Stimulated activated naive CD8-positive, alpha-beta T cell treated with anti-CD3 and anti-CD28 coated beads, Interleukin-15, Interleukin-2, amounts not matched to agents 100 U/mL and 50 U/mL, for 24 hours (primary cell): Measurements from ENCODE around the gene GOLGA6D.
"Not testable (repeated sequence)": the region's sequence is repeated elsewhere in the genome, so short reads cannot be mapped to it uniquely, and the experiment has no call there.

Experiments
- ATAC-seq: fragments of 150-1000 bp; cut with Tn5 transposase; one replicate; pipeline ENCODE4 v1.10.0; 2021
- DNase-seq: peaks from one replicate; pipeline ENCODE4 v3.0.0; 2021

The GOLGA6D gene

DNA sequence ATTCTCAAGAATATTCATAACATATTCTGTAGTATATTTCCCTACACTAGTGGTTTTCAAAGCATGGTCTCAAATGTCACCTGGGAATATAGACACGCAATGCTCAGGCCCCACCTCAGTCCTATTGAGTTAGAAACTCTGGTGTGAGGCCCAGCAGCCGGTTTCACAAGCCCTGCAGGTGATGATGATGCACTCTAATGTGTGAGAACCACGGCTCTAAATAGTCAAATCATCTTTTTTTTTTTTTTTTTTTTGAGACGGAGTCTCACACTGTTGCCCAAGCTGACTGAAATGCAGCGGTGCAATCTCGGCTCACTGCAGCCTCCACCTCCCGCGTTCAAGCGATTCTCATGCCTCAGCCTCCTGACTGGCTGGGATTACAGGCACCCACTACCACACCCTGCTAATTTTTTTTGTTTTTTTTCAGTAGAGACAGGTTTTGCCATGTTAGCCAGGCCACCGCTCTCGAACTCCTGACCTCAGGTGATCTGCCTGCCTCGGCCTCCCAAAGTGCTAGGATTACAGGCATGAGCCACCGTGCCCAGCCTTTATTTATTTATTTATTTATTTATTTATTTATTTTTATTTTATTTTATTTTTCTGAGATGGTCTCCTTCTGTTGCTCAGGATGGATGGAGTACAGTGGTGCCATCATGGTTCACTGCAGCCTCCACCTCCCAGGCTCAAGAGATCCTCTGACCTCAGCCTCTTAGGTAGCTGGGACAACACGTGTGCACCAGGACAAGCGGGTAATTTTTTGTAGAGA lies 51.2 kb downstream of the GOLGA6D start:
- not testable (repeated sequence) for DNase-seq, ATAC-seq

DNA sequence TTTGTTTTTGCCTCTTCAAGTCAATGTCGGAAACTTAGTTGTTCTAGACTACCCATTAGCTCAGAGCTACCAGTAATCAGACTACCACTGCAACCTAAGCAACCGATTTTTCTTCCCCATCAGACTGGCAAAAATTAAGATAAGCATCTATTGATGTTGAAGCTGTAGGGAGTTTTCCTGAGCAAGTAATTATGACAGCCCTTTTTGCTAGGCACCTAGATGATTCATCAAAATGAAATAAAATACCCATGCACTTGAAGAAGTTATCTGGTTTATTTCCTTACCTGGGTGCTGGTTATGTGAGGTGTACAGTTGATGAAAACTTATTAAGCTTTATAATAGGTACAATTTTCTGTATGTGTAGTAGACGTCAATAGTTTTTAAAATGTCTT lies 52.7 kb downstream of the GOLGA6D start:
- DNase-seq, result no peak

DNA sequence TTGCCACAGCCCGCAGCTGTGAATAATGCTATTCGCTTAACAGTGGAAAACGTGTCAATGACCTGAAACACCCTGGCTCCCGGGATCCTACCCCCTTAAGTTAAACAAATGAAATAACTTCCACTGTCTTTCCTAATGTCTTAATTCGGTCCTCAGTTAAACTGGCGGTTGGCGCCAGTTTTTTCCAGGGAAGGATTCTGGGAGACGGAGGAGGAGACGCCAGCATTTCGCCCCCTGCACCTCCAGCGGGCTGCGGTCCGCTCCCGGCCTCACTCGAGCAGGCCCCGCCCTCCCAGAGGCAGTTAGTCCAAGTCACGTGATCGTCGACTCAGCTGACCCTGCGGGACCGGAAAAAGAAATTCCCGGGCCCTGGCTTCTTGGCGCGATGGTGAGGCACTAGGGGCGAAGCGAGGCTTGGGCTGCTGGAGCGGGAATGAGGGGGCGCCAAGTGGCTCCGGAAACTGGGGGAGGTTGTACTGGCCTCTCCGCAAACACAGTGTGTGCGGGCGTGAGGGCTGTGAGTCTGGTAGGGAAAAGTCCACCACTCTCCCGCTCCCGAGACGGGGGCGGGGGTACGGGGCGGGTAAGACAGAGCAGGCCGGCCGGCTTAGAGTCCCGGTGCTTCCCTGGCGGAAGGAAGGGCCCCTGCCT lies 53.2 kb downstream of the GOLGA6D start, which contains the start of gene COMMD4:
Gene COMMD4, plus strand, starts transcription at position 359 of the 651 bp plus-strand sequence. Its CDS starts 27 bp downstream, at position 386.
- peak; percentile 78 for ATAC-seq
- DNase-seq, result peak; percentile 90

More for the DNA sequence above, 52.7 kb downstream of the GOLGA6D start:
- ATAC-seq, result no peak

DNA sequence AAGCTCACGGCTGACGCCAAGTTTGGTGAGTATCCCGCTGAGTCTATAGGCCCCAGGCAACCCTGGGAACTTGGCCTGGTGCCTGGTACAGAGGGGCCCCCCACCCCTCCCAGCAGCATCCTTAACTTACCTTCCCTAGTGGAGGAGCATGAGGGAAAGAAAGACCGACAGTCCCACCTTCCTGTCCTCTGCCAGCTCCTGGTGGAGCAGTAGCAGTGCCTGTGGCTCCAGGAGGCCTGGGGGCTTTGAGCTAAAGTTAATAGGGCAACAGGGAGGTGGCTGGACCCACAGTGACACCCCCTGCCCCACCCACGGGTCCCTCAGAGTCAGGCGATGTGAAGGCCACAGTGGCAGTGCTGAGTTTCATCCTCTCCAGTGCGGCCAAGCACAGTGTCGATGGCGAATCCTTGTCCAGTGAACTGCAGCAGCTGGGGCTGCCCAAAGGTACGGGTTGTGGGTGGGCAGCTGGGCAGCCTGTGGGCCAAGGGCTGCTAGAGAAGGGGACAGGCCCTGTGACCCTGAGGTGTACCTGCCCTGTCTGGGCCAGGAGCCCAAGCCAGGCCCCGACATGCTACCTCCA lies 56.1 kb downstream of the GOLGA6D start:
- DNase-seq, result no peak
- ATAC-seq, result no peak

DNA sequence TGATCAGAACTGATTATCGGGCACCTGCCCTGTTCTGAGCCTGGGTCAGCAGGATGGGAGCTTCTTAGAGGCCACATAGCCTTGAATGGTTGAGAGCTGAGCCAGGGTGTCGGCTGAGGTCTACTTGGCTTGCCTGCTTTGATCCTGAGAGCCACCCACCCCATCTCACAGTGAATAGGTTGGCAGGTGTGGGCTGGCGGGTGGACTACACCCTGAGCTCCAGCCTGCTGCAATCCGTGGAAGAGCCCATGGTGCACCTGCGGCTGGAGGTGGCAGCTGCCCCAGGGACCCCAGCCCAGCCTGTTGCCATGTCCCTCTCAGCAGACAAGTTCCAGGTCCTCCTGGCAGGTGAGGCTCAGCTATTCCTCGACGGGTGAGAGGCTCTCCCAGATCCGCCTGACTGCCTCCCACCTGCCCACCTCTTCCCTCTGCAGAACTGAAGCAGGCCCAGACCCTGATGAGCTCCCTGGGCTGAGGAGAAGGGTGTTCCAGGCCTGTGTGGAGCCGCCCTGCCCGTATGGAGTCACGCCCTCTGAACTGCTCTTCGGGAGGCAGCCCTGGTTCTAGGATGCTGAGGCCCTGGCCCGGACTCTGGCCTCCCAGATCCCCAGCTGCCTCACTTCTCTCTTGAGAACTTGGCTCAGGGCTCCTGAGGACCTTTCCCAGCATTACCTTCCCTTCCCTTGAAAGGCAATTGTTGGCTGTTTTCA lies 57.1 kb downstream of the GOLGA6D start:
- no peak for DNase-seq
- no peak for ATAC-seq

DNA sequence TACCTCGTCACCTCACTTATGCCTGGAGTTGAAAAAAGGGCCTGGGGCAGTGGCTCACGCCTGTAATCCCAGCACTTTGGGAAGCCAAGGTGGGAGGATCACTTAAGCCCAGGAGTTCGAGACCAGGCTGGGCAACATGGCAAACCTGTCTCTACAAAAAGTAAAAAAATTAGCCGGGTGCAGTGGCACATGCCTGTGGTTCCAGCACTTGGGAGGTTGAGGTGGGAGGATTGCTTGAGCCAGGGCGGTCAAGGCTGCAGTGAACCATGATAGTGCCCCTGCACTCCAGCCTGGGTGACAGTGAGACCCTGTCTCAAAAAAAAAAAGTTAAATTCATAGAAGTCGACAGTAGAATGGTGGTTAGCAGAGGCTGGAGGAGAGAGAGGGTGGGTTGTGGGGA lies 59.6 kb downstream of the GOLGA6D start:
- ATAC-seq, result no peak
- DNase-seq, result no peak

DNA sequence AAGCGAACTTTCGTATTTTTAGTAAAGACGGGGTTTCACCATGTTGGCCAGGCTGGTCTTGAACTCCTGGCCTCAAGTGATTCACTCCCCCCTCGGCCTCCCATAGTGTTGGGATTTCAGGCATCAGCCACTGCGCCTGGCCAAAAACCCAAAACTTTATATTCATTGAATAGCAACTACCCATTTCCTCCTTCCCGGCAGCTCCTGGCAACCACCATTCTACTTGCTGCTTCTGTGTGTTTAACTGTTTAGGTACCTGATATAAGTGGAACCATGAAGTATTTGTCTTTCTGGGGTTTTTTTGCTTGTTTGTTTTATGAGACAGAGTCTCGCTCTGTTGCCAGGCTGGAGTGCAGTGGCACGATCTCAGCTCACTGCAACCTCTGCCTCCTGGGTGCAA lies 61.3 kb downstream of the GOLGA6D start:
- not testable (repeated sequence) for ATAC-seq, DNase-seq
